Measurements from ENCODE around the gene POP7. TPM values are rescaled to one million over a fixed set of nuclear protein-coding genes. Genes with fewer than 3 reads are reported as not detected.

The POP7 gene
- total and polyA plus RNA-seq, 2 of the 4 experiments (the other 2 are of a cell fraction): 14.9 to 38.0 TPM

GRCh38 chr7:100667331-100668068 lies 38.4 kb upstream of the POP7 start:
- H3K56ac ChIP-seq (ENCODE audit: extremely low read depth, insufficient read depth, low read length): no peak overlapping the region
- H3K27me3 ChIP-seq (ENCODE audit: control insufficient read depth, insufficient read depth, low read length): no peaks in the 10 kb centered on the region; the same call in 1 of the 2 replicates
- no peaks in the 10 kb centered on the region for H3K9me3 ChIP-seq (ENCODE audit: control insufficient read depth, insufficient read depth, low read length)
- no peak overlapping the region for H2BK15ac ChIP-seq (ENCODE audit: low read depth, low read length)
- no peak overlapping the region for H3K9ac ChIP-seq (ENCODE audit: low read depth, low read length)
- H3K14ac ChIP-seq (replicated peaks; ENCODE audit: low read depth, low read length): no peak overlapping the region
- dilution Hi-C loops (cut with HindIII; ENCODE audit: low sequenced_read_pairs, unreplicated experiment): no loop called here
- H2AK9ac ChIP-seq (replicated peaks; ENCODE audit: low read depth, low read length, poor library complexity): no peak overlapping the region
- DNase-seq (no peak), ATAC-seq (ENCODE audit: low read depth) (no peak)
- no peak overlapping the region for H2BK20ac ChIP-seq (ENCODE audit: low read depth, low read length)
- no peak overlapping the region for H2BK120ac ChIP-seq (ENCODE audit: low read depth, low read length)
- no peak overlapping the region for H3K4me2 ChIP-seq (ENCODE audit: low read depth, low read length)
- H2AFZ ChIP-seq (replicated peaks; ENCODE audit: low read length, poor library complexity): no peak overlapping the region
- no peak overlapping the region for H4K91ac ChIP-seq (ENCODE audit: insufficient read depth, low read depth, low read length)
- H2BK5ac ChIP-seq (ENCODE audit: low read depth, low read length, poor library complexity, severe bottlenecking): no peak overlapping the region
- H2AK5ac ChIP-seq (ENCODE audit: low read depth, low read length): no peak overlapping the region
- 77% methylated on average over 14 of the region's 16 CpGs; no CpG with 5 or more reads in 1 of the 2 experiments for WGBS, 2 experiments (ENCODE audit: extremely low coverage in 2 of 2, insufficient read length in 1 of 2)
- 0 out of 2 replicates have a peak, but pooled peaks cover 2% of the 10 kb centered on the region for H3K9me1 ChIP-seq (ENCODE audit: insufficient read depth, low read length)
- H3K23ac ChIP-seq (ENCODE audit: low read depth, low read length): no peak overlapping the region
- no peak overlapping the region for H3K18ac ChIP-seq (ENCODE audit: low read depth, low read length)
- intact Hi-C loops (cut with micrococcal nuclease): no loop called here
- POLR2A ChIA-PET (ENCODE audit: unreplicated experiment): no interaction called here
- no peaks in the 10 kb centered on the region for H4K20me1 ChIP-seq (ENCODE audit: insufficient read depth, low read length)
- H3K4me1 ChIP-seq (ENCODE audit: control insufficient read depth, insufficient read depth, low read length): no peaks in the 10 kb centered on the region
- H4K5ac ChIP-seq (ENCODE audit: low read depth, low read length): no peak overlapping the region
- TF ChIP-seq RCOR1 (IDR thresholded peaks at IDR 0.05; ENCODE audit: insufficient replicate concordance, low read length): no peak
- TF ChIP-seq BHLHE40 (IDR thresholded peaks at IDR 0.05; ENCODE audit: low read depth, low read length): no peak
- no peak for TF ChIP-seq RAD21 (IDR thresholded peaks at IDR 0.05; ENCODE audit: low read length)
- no peak for TF ChIP-seq MAZ (IDR thresholded peaks at IDR 0.05; ENCODE audit: borderline replicate concordance, low read depth, low read length)
- TF ChIP-seq FOS (IDR thresholded peaks at IDR 0.05; ENCODE audit: low read depth, low read length): no peak
- no peak for TF ChIP-seq CTCF (conservative IDR thresholded peaks at IDR 0.05; ENCODE audit: low read depth, low read length)
- in situ Hi-C loops (cut with MboI; ENCODE audit: low sequenced_read_pairs): loop anchor here (5.0 kb wide), 1 partner anchor 100 kb away; no protein-coding TSS in a partner anchor
- BruUV-seq (replicated peaks): no TSS peak
- no peaks in the 10 kb centered on the region for H3K79me1 ChIP-seq (ENCODE audit: low read depth in 1 of 2, low read length in 2 of 2)
- CTCF ChIA-PET: no interaction called here
- no peak overlapping the region for H3K27ac ChIP-seq (ENCODE audit: insufficient read depth, low read length)
- H3K4me3 ChIP-seq (ENCODE audit: insufficient read depth, low read depth, low read length): no peak overlapping the region
- no peak overlapping the region for H4K8ac ChIP-seq (ENCODE audit: low read depth in 2 of 2, low read length in 2 of 2)
- H3K36me3 ChIP-seq (ENCODE audit: control insufficient read depth, insufficient read depth, low read length): no peaks in the 10 kb centered on the region
- H3K4ac ChIP-seq (ENCODE audit: low read depth, low read length): no peak overlapping the region

Data from IMR-90 (cell line).